BLaER1 (cell line): ENCODE results near the gene OCEL1.

Experiments
- H3K27ac ChIP-seq: shearing (Covaris generic); formaldehyde crosslinking; 2 replicates; pipeline ENCODE4 v1.8.1; 2022
- H3K27me3 ChIP-seq: shearing (Covaris generic); formaldehyde crosslinking; 2 replicates; pipeline ENCODE4 v1.8.1; 2022
- H3K36me3 ChIP-seq: shearing (Covaris generic); formaldehyde crosslinking; 2 replicates; pipeline ENCODE4 v1.8.1; 2022
- H3K4me1 ChIP-seq: shearing (Covaris generic); formaldehyde crosslinking; 2 replicates; pipeline ENCODE4 v1.8.1; 2022
- H3K4me2 ChIP-seq: shearing (Covaris generic); formaldehyde crosslinking; 2 replicates; pipeline ENCODE4 v1.8.1; 2022
- H3K4me3 ChIP-seq: shearing (Covaris generic); formaldehyde crosslinking; 2 replicates; pipeline ENCODE4 v1.8.1; 2022
- H3K9ac ChIP-seq: shearing (Covaris generic); formaldehyde crosslinking; 2 replicates; pipeline ENCODE4 v1.8.1; 2022
- H3K9me3 ChIP-seq: shearing (Covaris generic); formaldehyde crosslinking; 2 replicates; pipeline ENCODE4 v1.8.1; 2022
- H4K20me1 ChIP-seq: shearing (Covaris generic); formaldehyde crosslinking; 2 replicates; pipeline ENCODE4 v1.8.1; 2022
- Cebpa-rat ChIP-seq: shearing (Covaris generic); IDR thresholded peaks from 2 replicates; pipeline ENCODE4 v1.8.1; 2022

Gene OCEL1

DNA sequence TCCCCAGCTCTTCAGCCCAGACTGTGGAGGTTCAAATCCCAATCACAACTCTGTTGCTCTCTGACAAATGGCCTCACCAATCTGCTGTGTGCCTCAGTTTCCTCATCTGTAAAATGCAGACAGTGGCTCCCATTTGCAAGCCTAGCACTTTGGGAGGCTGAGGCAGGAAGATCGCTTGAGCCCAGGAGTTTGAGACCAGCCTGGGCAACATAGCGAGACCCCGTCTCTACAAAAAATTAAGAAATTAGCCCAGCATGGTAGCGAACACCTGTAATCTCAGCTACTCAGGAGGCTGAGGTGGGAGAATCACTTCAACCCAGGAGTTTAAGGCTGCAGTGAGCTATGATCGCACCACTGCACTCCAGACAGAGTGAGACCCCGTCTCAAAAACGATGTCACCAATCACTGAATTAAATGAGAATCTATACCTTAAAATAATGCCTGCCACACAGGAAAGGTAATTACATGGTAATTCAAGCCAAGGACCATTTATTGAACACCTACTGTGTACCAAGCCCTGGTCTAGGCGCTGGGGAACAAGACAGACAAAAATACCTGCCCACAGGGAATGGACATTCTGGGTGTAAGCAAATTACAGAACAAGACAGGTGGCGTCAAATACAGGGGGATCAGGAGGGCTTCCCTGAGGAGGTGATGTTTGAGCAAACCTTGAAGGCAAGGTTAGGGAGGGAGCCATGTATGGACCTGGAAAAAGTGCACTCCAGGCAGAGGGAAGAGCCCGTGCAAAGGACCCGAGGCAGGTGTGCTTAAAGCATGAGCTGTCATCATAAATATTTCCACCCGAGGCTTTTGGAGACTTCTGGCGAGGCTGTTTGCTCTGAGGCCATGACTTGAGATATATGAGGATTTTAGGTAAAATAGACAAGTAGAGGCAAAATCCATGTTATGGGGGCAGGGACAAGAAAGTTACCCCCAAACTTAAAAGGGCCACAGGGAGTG lies 12.0 kb downstream of the OCEL1 start:
- H3K9ac ChIP-seq: no peak overlapping the region
- H3K4me2 ChIP-seq: no peak overlapping the region
- no peaks in the 10 kb centered on the region for H3K27me3 ChIP-seq
- peaks cover 53% of the 10 kb centered on the region for H3K36me3 ChIP-seq
- no peak overlapping the region for H3K27ac ChIP-seq
- TF ChIP-seq Cebpa-rat: no peak
- H3K4me3 ChIP-seq: no peak overlapping the region
- H3K9me3 ChIP-seq: no peaks in the 10 kb centered on the region
- H4K20me1 ChIP-seq: peaks cover 66% of the 10 kb centered on the region
- H3K4me1 ChIP-seq: peaks cover 57% of the 10 kb centered on the region

DNA sequence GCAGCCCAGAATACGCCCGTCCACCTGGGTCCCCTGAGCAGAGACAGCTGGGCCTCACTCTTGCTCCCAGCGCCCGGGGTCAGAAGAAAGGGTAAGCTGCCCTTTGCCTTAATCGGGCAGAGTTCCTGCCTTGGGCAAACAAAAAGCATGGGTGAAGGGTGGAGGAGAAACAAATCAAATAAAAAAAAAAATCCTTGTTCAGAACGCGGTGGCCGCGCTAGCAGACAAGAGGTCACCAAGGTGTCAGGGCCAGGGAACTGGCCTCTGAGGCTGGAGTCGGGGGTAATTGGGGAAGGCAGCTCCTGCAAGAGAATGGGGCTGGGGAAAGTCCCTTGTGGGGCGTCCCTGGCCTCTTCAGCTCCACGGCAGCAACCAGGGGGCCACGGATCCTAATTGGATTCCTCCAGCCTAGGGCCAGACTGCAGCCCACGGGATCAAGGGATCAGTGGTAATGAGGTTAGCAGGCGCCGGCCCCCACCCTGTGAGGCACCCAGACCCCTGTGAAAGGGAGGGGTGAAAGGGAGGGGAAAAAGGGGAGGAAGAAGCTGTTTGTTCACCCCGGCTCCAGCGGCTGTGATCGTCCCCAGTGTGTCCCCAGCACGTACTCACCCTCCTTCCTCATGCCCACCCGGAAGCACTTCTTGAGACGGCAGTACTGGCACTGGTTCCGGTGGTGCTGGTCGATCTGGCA lies 14.2 kb downstream of the OCEL1 start:
- H3K4me3 ChIP-seq: no peak overlapping the region
- TF ChIP-seq Cebpa-rat: no peak
- no peaks in the 10 kb centered on the region for H3K9me3 ChIP-seq
- H3K4me1 ChIP-seq: peaks cover 56% of the 10 kb centered on the region
- H3K36me3 ChIP-seq: peaks cover 39% of the 10 kb centered on the region
- H3K9ac ChIP-seq: no peak overlapping the region
- no peak overlapping the region for H3K4me2 ChIP-seq
- H3K27ac ChIP-seq: no peak overlapping the region
- no peaks in the 10 kb centered on the region for H3K27me3 ChIP-seq
- peaks cover 78% of the 10 kb centered on the region for H4K20me1 ChIP-seq

DNA sequence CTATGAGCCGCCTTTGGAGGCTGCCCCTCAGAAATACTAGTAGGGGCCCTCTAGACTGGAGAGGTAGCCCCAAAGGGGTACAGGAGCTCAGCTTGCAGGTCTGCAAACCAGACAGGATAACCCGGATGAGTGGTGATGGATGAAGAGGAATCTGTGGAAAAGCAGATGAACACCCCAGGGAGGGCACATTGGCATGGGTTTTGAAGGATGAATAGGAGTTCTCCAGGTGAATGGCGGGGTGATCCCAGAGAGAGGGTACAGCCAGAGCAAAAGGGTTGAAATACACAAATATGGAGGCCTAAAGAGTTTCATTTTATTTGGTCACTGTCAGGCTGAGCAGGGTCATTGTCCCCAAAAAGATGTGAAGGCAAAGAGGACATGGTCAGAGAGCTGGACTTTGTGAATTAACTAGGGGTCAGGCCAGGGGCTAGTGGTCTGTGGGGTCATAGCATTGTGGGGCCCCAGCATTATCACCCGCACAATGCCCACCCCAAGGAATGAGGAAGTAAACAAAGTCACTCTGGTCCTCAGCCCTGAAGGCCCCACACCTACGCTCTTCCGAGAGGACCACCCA lies 14.9 kb downstream of the OCEL1 start:
- no peak for TF ChIP-seq Cebpa-rat
- peaks cover 75% of the 10 kb centered on the region for H4K20me1 ChIP-seq
- H3K9me3 ChIP-seq: no peaks in the 10 kb centered on the region
- H3K4me3 ChIP-seq: no peak overlapping the region
- peaks cover 51% of the 10 kb centered on the region for H3K4me1 ChIP-seq
- H3K4me2 ChIP-seq: no peak overlapping the region
- H3K36me3 ChIP-seq: peaks cover 39% of the 10 kb centered on the region
- no peak overlapping the region for H3K9ac ChIP-seq
- H3K27me3 ChIP-seq: no peaks in the 10 kb centered on the region
- no peak overlapping the region; the same call in 1 of the 2 replicates for H3K27ac ChIP-seq

DNA sequence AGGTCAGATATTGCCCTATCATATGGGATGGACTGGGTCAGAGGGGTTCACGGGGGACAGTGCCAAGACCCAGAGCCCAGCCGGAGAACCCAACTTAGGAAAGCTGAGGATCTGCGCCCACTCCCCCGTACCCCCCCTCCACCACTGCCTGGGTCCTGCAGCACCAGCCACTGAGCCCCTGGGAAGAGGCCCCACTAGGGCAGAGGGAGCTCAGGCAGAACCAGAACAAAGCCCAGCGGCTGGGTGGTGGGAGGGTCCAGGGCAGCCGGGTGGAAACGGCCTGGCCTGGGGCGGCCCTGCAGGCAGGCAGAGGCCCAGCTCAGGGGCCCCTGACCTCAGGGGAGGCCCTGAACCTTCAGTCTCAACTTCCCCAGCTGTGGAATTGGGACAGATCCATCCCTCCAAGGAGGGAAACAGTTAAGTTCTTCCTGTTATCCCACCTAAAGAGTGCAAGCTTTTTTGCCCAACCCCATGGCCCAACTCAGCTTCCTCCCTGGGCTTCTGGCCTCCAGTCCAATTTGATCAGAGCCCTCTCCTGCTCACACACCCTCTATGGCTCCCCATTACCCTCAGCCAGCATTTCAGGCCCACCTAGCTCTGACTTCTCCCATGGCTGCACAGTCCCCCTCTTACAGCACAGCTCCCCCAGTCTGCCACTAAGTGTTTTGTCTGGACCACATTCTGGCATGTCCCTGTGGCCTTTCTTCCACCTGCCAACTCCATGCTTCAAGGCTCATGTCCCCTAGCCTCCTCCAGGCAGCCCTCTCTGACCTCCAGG lies 16.6 kb downstream of the OCEL1 start:
- Histone ChIP-seq H3K9me3 (no peaks in the 10 kb centered on the region), H4K20me1 (peaks cover 68% of the 10 kb centered on the region), H3K36me3 (peaks cover 37% of the 10 kb centered on the region), H3K4me1 (peaks cover 54% of the 10 kb centered on the region), H3K27me3 (no peaks in the 10 kb centered on the region), H3K27ac (peak overlapping the region; percentile 47; the same call in 1 of the 2 replicates), H3K4me3 (peak overlapping the region; percentile 90), H3K9ac (peak overlapping the region; percentile 85; the same call in 1 of the 2 replicates), H3K4me2 (peak overlapping the region; percentile 92)
- no peak for TF ChIP-seq Cebpa-rat

DNA sequence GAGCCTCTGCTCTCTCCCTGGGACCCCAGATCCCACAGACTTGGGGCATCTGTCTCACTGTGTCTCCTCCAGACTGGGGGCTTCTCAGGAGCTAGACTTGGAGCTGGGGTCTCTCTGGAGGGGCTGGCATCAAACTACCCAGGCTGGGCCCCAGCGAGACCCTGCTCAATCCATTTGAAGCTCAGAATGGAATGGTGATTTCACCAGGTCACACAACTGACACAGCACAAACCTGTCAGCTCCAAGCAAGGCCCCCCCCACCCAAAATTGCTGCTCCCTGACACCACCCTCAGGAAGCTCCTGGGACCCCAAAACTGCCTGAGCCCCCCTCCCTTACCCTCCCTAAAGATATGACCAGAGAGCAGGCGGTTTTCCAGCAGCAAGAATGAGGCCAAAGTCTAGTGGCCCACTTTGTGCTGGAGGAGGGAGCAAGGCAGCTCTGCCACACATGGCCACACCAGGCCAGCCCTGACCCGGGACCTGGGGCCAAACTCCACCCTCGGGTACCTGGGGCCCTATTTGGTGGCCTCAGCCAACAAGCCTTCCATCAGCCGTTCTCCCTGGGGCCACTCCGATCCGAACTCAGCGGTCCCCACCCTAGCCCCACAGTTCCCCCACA lies 17.3 kb downstream of the OCEL1 start:
- no peaks in the 10 kb centered on the region for H3K27me3 ChIP-seq
- TF ChIP-seq Cebpa-rat: no peak
- peaks cover 61% of the 10 kb centered on the region for H4K20me1 ChIP-seq
- peaks cover 30% of the 10 kb centered on the region for H3K36me3 ChIP-seq
- H3K4me2 ChIP-seq: peak overlapping the region; percentile 92
- peak overlapping the region; percentile 85 for H3K9ac ChIP-seq
- peaks cover 61% of the 10 kb centered on the region for H3K4me1 ChIP-seq
- peak overlapping the region; percentile 91 for H3K27ac ChIP-seq
- H3K9me3 ChIP-seq: no peaks in the 10 kb centered on the region
- H3K4me3 ChIP-seq: peak overlapping the region; percentile 90

DNA sequence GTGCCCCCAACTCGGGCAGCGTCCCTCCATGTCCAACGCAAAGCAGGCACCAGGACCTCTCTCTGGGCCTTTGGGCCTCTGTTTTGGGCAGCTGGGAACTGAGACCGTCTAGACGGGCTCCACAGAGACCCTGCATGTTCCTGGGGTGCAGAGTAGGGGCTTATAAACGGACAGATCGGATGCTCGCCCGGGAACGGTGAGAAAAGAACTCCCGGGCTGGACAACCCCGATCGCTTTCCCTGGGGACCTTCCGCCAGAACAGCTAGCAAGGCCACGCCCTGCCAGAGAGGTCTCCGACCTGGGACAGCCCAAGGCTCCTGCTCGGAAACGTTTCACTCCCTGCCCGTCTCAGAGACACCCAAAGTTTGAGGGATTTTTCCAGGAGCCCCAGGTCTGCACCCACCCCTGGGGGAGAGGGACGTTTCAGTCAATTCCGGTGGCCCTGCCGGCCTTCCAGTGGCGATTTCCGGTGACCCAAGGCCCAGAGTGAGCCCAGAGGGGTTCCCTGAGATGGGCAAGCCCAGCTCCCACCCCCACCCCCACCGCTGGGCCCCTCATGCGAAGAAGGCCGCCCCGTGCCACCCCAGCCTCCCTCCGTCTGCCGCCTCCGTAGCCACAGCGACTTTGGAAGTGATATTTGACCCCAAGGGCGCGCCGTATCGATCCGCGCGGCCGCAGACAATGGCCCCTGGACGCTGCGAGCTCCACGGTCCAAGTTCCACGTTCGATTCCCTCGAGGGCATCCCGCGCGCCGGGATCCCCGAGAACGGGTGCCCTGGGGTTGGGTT lies 18.0 kb downstream of the OCEL1 start:
- Histone ChIP-seq H4K20me1 (peaks cover 54% of the 10 kb centered on the region), H3K9ac (peak overlapping the region; percentile 85), H3K4me1 (peaks cover 65% of the 10 kb centered on the region), H3K36me3 (peaks cover 23% of the 10 kb centered on the region), H3K9me3 (no peaks in the 10 kb centered on the region), H3K27me3 (no peaks in the 10 kb centered on the region), H3K4me3 (peak overlapping the region; percentile 90), H3K4me2 (peak overlapping the region; percentile 92), H3K27ac (peak overlapping the region; percentile 91)
- no peak for TF ChIP-seq Cebpa-rat

DNA sequence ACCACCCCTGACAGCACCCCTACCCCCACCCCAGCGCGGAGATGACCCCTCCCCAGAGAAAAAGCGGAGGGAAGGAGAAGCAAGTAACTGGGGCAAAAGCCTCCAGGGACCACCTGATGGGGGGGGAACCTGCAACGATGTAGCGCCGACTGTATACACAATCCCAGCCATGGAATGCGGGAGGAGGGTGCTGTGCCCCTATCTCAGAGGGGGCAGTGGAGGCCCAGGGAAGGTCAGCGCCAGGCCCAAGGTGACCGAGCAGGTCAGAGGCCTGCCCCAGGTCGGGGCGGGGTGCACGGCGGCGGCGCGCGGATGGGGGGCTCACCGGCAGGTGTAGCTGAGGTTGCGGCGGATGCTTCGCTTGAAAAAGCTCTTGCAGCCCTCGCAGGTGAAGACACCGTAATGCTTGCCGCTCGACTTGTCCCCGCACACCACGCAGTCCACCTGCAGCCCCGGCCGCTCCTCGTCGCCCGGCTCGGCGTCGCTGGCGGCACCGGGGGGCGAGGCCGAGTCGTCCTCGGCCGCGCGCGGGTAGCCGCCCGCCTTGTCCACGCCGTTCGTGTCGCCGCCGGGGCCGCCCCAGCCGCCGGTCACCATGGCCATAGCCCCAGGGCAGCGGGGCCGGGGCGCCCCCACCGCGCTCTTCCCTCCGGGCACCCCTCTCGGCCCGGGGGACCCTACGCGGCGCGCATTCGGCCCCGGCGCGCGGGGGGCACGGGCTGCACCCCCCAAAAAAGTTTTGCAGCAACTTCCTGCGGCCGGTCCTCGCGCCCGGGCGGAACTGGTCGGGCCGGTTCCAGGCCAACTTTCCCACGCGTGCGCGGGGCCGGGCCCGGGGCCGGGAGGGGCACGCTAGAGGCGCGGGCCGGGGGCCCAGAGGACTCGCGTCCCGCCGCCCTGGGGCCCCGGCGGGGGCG lies 18.9 kb downstream of the OCEL1 start:
- H3K4me3 ChIP-seq: peak overlapping the region; percentile 90
- H3K4me1 ChIP-seq: peaks cover 66% of the 10 kb centered on the region
- TF ChIP-seq Cebpa-rat: no peak
- peaks cover 15% of the 10 kb centered on the region for H3K36me3 ChIP-seq
- no peaks in the 10 kb centered on the region for H3K9me3 ChIP-seq
- H3K27me3 ChIP-seq: no peaks in the 10 kb centered on the region
- peak overlapping the region; percentile 91 for H3K27ac ChIP-seq
- H4K20me1 ChIP-seq: peaks cover 53% of the 10 kb centered on the region
- H3K4me2 ChIP-seq: peak overlapping the region; percentile 92
- peak overlapping the region; percentile 85 for H3K9ac ChIP-seq

DNA sequence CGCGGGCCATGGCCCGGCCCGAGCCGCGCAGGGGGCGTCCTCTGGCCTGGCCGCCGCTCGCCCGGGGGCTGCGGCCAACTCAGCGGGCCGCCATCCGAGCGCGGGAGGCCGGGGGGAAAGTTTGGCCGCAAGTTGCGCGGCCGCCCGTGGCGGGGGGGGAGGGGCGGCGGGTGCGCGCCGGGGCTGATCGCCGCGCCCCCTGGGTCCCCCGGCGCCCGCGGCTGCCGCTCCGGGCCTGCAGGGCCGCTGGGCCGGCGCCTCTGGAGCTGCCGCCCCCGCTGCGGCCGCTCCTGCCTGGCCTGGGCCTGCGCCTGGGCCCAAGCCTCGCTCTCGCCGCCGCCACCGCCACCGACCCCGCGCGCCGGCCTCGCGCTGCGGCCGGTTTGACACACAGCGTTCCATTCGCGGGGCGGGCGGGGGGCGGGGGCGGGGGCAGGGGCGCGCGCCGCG lies 19.5 kb downstream of the OCEL1 start, which contains the start of gene NR2F6:
TSS of gene NR2F6 (minus strand) at position 385 of the 450 bp plus-strand sequence. CDS start 699 bp downstream, outside the sequence.
- H3K9me3 ChIP-seq: no peaks in the 10 kb centered on the region
- H3K36me3 ChIP-seq: peaks cover 8% of the 10 kb centered on the region
- H3K4me2 ChIP-seq: peak within 1 kb of the TSS; percentile 92
- H3K4me3 ChIP-seq: peak within 1 kb of the TSS; percentile 90
- peak within 1 kb of the TSS; percentile 85 for H3K9ac ChIP-seq
- no peak for TF ChIP-seq Cebpa-rat
- peaks cover 63% of the 10 kb centered on the region for H3K4me1 ChIP-seq
- peak within 1 kb of the TSS; percentile 92 for H3K27ac ChIP-seq
- no peaks in the 10 kb centered on the region for H3K27me3 ChIP-seq
- peaks cover 46% of the 10 kb centered on the region for H4K20me1 ChIP-seq
